Effector memory CD4-positive, alpha-beta T cell (primary cell): ENCODE measurements around the gene ARFGAP3.

ENCODE experiments used
- DNase-seq, 3 donors: peaks; one replicate each; pipeline ENCODE4 v3.0.0-alpha.2; 2020
- H3K27ac ChIP-seq: 2 replicates; pipeline ENCODE4 v1.7.0; 2013; ENCODE audit warnings: mild to moderate bottlenecking, low read length, moderate library complexity; ENCODE audit not compliant: insufficient read depth, poor library complexity, severe bottlenecking
- H3K27me3 ChIP-seq: replicated peaks from 2 replicates; pipeline ENCODE4 v1.7.0; 2013; ENCODE audit warnings: mild to moderate bottlenecking, low read length; ENCODE audit not compliant: insufficient read depth, control insufficient read depth, poor library complexity, severe bottlenecking
- H3K36me3 ChIP-seq: 2 replicates; pipeline ENCODE4 v1.7.0; 2013; ENCODE audit warnings: mild to moderate bottlenecking, low read length, moderate library complexity; ENCODE audit not compliant: control insufficient read depth, insufficient read depth
- H3K4me1 ChIP-seq: 2 replicates; pipeline ENCODE4 v1.7.0; 2013; ENCODE audit warnings: low read length, mild to moderate bottlenecking; ENCODE audit not compliant: control insufficient read depth, insufficient read depth, poor library complexity, severe bottlenecking
- H3K4me3 ChIP-seq: 2 replicates; pipeline ENCODE4 v1.7.0; 2013; ENCODE audit warnings: low read length, low read depth, mild to moderate bottlenecking; ENCODE audit not compliant: insufficient read depth, poor library complexity, severe bottlenecking
- H3K9me3 ChIP-seq: 2 replicates; pipeline ENCODE4 v1.7.0; 2013; ENCODE audit warnings: mild to moderate bottlenecking, low read length, moderate library complexity; ENCODE audit not compliant: control insufficient read depth

The ARFGAP3 gene

GRCh38 chr22:42811459-42811858, 45.6 kb downstream of the ARFGAP3 start:
- H3K27ac ChIP-seq = no peak overlapping the region
- no peaks in the 10 kb centered on the region for H3K9me3 ChIP-seq
- DNase-seq = no peak
- H3K4me3 ChIP-seq = no peak overlapping the region
- peaks cover 53% of the 10 kb centered on the region for H3K36me3 ChIP-seq
- H3K4me1 ChIP-seq = no peaks in the 10 kb centered on the region
- no peaks in the 10 kb centered on the region for H3K27me3 ChIP-seq

- no peaks in the 10 kb centered on the region for H3K9me3 ChIP-seq
- no peak overlapping the region for H3K27ac ChIP-seq
- no peak for DNase-seq
- no peak overlapping the region for H3K4me3 ChIP-seq
- H3K4me1 ChIP-seq = no peaks in the 10 kb centered on the region
- no peaks in the 10 kb centered on the region for H3K27me3 ChIP-seq
- H3K36me3 ChIP-seq = peaks cover 65% of the 10 kb centered on the region
These were observed 48.6 kb downstream of the ARFGAP3 start for GRCh38 chr22:42808521-42808920.

GRCh38 chr22:42807185-42807584, 49.9 kb downstream of the ARFGAP3 start:
- DNase-seq = no peak
- Histone ChIP-seq H3K27ac (no peak overlapping the region), H3K4me1 (no peaks in the 10 kb centered on the region), H3K27me3 (no peaks in the 10 kb centered on the region), H3K4me3 (no peak overlapping the region), H3K36me3 (peaks cover 62% of the 10 kb centered on the region), H3K9me3 (no peaks in the 10 kb centered on the region)

GRCh38 chr22:42805998-42806830, 50.9 kb downstream of the ARFGAP3 start:
- no peak for DNase-seq
- Histone ChIP-seq H3K36me3 (peaks cover 57% of the 10 kb centered on the region), H3K4me1 (no peaks in the 10 kb centered on the region), H3K27me3 (no peaks in the 10 kb centered on the region), H3K27ac (no peak overlapping the region), H3K9me3 (no peaks in the 10 kb centered on the region), H3K4me3 (no peak overlapping the region)

- H3K27ac ChIP-seq = no peak overlapping the region
- H3K4me1 ChIP-seq = no peaks in the 10 kb centered on the region
- no peak overlapping the region for H3K4me3 ChIP-seq
- no peaks in the 10 kb centered on the region for H3K9me3 ChIP-seq
- no peaks in the 10 kb centered on the region for H3K27me3 ChIP-seq
- no peak for DNase-seq
- H3K36me3 ChIP-seq = peaks cover 56% of the 10 kb centered on the region
These were observed 51.8 kb downstream of the ARFGAP3 start for GRCh38 chr22:42805016-42805997.

GRCh38 chr22:42803389-42803788, 53.7 kb downstream of the ARFGAP3 start:
- Histone ChIP-seq H3K27ac (no peak overlapping the region), H3K27me3 (no peaks in the 10 kb centered on the region), H3K4me1 (no peaks in the 10 kb centered on the region), H3K36me3 (peaks cover 54% of the 10 kb centered on the region), H3K4me3 (no peak overlapping the region), H3K9me3 (no peaks in the 10 kb centered on the region)
- DNase-seq = no peak

GRCh38 chr22:42801252-42802080, 55.6 kb downstream of the ARFGAP3 start:
- Histone ChIP-seq H3K36me3 (peaks cover 56% of the 10 kb centered on the region), H3K4me1 (no peaks in the 10 kb centered on the region)

GRCh38 chr22:42800451-42801251, 56.4 kb downstream of the ARFGAP3 start:
- H3K27ac ChIP-seq = no peak overlapping the region
- no peaks in the 10 kb centered on the region for H3K4me1 ChIP-seq
- DNase-seq = no peak
- H3K27me3 ChIP-seq = no peaks in the 10 kb centered on the region
- H3K36me3 ChIP-seq = peaks cover 48% of the 10 kb centered on the region
- no peaks in the 10 kb centered on the region for H3K9me3 ChIP-seq
- no peak overlapping the region for H3K4me3 ChIP-seq

More at GRCh38 chr22:42801252-42802080, 55.6 kb downstream of the ARFGAP3 start:
- Histone ChIP-seq H3K27ac (no peak overlapping the region), H3K9me3 (no peaks in the 10 kb centered on the region), H3K27me3 (no peaks in the 10 kb centered on the region), H3K4me3 (no peak overlapping the region)
- no peak for DNase-seq
